Activated CD4-positive, alpha-beta T cell treated with anti-CD3 and anti-CD28 coated beads for 1 hour (primary cell): Measurements from ENCODE around the gene MYPN.

Source experiments
- DNase-seq: peaks from one replicate; pipeline ENCODE4 v3.0.0-alpha.2; 2020

Gene MYPN

GRCh38 chr10:68092512-68092911, 16.8 kb upstream of the MYPN start:
- no peak for DNase-seq

DNA sequence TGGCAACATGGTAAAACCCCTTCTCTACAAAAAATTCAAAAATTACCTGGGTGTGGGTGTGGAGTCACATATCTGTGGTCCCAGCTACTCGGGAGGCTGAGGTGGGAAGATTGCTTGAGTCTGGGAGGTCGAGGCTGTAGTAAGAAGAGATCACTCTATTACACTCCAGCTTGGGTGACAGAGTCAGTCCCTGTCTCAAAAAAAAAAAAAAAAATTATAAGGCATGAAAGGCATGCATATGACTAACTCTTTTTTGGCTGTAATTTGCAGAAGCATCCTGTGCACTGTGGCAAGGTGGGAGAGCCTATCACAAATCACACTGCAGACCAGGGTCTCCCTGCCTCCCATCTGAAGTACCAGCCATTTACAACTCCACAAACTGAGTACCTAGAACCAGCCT, 14.1 kb upstream of the MYPN start:
- no peak for DNase-seq

DNA sequence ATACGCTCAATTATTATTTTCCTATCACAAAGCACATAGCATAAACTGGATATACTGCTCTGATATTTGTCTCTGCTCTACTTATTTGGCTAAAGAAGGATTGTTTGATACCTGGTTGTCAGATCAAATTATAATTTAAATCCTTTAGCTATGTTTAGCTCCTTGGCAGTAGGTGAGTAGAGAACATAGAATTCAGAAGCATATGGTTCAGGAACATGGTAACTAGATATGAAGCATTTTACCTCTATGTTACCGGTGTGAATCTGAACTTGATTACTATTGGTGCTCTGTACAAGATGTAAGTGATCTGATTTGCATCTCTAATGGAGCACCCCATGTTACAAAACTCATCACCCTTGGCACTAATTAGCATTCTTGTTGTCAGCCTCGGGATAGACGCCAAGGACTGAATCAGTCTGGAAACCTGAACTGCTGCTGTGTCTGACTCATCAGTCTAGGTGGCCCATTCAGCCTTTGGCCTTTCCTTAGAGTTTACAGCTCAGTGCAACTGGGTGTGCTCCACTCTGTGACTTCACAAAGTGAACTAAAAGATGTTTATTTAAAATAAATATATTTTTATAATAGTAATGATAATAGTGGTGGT, 12.3 kb upstream of the MYPN start:
- no peak for DNase-seq

DNA sequence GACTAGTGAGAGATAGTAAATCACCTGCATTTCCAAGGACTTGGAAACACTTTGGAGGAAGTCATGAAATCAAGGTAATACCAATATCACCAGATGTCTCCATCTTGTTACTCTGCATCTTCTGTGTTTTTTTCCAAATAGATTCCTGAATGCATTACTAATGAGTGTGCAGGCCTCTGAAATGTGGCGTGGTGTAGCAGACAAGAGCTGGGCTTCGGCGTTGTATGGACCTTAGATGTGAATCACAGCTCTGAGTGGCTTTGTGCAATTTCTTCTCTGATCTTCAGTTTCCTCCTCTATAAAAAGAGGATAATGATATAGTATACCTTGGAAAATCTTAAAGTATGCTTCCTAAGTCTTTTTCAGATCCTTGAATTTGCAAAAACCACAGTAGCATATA, 9.6 kb upstream of the MYPN start:
- no peak for DNase-seq

DNA sequence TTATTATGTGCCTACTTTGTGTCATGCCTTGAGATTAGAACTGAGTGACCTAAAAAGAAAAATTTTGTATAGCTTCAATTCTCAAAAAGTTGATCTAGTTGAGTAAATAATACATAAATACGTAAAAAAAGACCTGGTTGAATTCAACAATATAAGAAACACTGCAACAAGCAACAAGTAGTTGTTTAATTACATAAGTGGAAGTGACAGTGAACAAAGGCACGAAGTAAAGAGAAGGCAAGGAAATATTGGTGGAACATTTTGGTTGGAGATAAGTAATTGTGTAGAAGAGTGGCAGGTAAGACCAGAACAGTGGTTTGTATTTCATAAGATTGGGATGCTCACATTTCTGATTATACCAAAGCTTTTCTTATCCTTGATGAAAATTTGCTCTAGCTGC, 8.2 kb upstream of the MYPN start:
- DNase-seq = no peak

DNA sequence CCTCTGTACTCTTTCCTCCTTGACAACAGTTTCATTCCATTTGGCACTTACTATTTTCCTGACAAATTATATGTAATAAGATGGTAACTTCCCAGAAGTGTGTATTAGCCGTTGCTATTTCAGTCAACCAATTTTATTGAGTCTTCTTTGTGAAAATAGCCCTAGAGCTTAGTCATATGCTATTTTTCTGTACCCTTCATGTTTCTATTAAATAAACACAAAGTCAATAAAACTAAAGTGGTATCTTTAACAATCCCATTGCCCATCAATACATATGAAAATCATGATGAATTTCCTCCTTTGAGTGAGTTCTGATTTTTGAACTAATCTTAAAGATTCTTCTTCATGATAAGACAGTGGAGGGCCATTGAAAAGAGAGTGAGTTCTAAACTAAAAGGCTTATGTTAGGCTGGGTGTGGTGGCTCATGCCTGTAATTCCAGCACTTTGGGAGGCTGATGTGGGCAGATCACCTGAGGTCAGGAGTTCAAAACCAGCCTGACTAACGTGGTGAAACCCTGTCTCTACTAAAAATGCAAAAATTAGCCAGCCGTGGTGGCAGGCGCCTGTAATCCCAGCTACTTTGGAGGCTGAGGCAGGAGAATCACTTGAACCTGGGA, 5.9 kb upstream of the MYPN start:
- no peak for DNase-seq

DNA sequence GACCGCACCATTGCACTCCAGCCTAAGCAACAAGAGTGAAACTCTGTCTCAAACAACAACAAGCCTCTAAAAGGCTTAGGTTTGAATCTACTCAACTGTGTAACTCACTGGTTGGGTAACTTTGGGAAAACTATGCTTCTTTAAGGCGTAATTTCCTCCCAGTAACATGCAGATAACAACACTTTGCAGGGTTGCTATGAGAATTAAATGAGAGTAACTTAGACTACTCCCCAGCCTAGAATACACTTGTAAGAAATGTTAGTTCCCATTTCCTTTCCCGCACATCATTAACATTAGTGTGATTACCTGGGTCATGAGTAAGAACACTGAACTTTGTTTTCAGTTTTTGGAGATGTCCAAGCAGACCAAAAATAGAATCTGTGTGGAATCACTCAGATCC, 5.4 kb upstream of the MYPN start:
- no peak for DNase-seq

DNA sequence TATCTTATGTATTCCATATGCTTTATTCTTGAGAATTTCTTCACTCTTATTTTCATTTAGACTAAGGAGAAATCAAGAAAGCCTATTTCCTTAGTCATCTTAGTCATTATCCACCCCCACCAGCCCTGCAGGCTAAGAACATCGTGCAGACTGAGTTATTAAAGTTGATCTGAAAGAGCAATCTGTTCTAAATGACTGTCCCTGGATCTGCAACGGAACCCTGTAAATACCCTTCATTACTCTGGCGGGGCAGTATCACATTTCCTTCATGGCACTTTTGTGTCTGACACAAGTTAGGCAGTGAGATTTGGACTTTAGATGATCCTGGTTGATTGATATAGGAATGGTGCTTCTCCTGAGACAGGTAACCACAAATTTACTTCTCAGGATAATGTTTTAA, 3.5 kb upstream of the MYPN start:
- DNase-seq = no peak

- no peak for DNase-seq
Observed at GRCh38 chr10:68106656-68107055, 2.6 kb upstream of the MYPN start.

- no peak for DNase-seq
Observed at GRCh38 chr10:68107651-68108050, 1.6 kb upstream of the MYPN start.

DNA sequence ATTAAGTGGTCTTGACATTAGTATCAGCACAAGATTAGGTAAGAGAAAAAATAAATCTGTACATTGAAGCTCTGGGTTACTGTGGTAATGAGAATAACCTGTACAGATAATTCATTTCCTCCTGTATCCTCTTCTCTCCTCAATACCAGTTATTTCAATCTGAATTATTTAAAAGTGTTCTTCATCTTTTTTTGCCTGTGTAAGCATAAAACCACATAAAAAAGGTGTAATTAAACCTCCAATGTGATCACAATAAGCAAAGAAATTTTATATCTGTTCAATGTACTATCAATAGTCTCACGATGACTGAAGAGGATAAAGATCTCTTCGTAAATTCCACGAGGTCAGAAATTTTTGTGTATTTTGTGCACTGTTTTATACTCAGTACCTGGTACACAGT, 1.2 kb upstream of the MYPN start:
- no peak for DNase-seq

- no peak for DNase-seq
Observed at GRCh38 chr10:68108653-68109052, 635 bp upstream of the MYPN start.

GRCh38 chr10:68110027-68110426, 739 bp downstream of the MYPN start:
- no peak for DNase-seq

GRCh38 chr10:68111584-68111983, 2.3 kb downstream of the MYPN start:
- DNase-seq = no peak

- no peak for DNase-seq
Observed at GRCh38 chr10:68112837-68113236, 3.5 kb downstream of the MYPN start.

DNA sequence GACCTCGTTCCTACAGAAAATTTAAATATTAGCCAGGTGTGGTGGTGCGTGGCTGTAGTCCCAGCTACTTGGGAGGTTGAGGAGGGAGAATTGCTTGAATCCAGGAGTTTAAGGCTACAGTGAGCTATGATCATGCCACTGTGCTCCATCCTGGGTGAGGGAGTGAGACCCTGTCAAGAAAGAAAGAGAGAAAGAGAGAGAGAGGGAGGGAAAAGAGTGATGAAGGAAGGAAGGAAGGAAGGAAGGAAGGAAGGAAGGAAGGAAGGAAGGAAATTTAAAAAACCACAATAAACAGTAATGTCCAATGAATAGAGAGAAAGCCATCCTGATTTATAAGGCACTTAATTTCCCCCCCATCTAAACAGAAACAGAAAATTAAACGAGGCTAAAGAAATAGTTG, 9.4 kb downstream of the MYPN start:
- DNase-seq = no peak

DNA sequence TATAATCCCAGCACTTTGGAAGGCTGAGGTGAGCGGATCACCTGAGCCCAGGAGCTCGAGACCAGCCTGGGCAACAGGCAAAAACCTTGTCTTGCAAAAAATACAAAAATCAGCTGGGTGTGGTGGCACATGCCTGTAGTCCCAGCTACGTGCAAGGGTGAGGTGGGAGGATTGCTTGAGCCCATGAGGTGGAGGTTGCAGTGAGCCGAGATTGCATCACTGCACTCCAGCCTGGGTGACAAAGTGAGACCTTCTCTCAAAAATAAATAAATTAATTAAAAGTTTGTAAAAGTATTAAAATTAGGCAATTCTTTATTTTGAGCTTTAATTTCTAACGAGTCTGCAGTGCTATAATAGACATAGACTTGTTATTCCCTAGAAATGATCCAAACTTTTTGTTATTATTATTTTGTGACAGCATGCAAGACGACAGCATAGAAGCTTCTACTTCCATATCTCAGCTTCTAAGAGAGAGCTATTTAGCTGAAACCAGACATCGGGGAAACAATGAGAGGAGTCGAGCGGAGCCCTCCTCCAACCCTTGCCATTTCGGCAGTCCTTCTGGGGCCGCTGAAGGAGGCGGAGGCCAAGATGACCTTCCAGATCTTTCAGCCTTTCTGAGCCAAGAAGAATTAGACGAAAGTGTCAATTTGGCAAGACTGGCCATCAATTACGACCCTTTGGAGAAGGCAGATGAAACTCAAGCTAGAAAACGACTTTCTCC, 11.9 kb downstream of the MYPN start:
- no peak for DNase-seq

- DNase-seq = no peak
Observed at GRCh38 chr10:68121852-68122251, 12.6 kb downstream of the MYPN start.

DNA sequence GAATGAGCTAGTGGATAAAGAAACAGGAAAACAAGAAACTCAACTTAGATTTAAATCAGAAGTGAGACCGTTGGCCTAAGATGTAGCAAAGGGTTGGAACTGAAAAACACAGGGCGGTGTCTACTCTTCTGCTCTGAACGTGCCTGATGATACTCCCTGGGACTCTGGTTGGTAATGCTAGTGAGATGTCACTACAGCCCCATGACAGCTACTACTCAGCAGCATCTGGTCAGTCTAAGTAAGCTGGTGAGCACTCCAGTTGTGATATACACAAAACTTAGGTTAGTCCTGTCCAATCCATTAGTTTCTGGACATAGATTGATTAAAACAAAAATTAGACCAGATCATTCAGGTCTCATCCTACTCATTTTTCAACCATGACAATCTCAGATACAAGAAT, 15.4 kb downstream of the MYPN start:
- DNase-seq = no peak

DNA sequence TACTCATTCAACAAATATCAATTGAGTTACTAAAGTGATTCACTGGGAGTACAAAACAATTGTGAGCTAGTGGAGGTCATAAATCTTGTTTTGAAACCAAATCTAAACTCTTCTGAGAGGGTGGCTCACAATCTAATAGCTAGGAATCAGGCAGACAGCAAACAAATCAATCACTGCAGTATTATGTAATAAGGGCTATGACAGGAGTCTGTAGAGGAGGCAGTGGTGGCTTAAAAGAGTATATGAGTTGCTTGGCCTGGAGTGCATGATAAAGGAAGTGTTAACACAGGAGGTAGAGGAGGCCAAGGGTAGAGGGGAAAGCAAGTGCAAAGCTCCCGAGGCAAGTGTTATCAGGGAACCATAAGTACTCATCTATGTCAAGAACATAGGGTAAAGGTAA, 16.5 kb downstream of the MYPN start:
- no peak for DNase-seq

DNA sequence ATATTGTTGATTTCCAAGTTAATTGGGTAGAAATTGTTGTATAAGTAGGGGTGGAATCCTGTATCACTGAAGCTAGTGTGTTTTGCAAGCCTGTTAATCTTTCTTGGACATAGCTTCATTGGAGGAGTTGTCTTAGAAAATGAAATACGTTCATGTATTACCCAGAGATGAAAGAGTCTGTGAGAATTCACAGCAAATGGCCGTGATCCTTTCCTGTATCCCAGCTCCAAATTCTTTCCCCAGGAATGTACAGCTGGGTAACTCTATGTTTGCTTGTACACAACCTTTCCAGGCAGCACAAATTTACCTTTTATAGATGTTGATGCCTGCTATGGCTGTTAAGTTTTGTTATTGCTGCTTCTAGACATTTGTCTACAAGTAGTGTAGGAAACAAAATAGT, 18.7 kb downstream of the MYPN start:
- DNase-seq = no peak

DNA sequence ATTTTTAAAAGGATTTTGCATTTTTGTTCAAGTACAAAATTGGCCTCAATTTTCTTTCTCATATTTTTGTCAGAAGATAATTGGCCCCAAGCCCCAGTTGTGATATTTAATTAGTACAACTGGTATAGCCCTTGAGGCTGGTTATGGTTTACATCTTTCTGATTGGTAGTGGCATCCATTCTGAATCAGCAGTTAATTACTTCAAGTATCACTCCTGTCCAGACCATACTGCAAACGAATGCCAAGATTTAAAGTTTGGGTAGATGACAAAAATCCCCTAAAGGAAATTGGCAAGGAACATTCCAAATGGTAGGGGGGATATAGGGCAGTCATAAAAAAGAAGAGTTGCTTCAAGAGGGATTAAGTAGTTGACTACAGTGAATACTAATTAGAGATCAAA, 23.1 kb downstream of the MYPN start:
- no peak for DNase-seq

DNA sequence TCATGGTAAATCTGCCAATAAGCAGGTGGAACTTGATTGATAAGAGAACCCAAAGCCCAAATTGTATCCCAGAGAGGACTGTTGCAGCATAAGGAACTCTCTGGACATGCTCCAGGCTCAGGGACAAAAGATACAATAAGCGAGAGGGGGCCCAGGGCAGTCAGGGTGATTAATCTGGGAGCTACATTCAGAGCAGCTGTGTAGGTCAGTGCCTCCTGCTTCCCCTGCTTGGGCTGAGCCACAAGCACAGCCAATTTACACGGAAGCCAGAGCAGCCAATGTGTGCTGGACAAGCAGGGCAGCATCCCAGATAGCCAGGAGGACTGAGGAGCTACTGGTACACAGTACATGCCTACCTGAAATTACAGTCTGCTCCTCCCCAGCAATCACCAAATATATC, 24.2 kb downstream of the MYPN start:
- no peak for DNase-seq

- no peak for DNase-seq
Observed at GRCh38 chr10:68135362-68135761, 26.1 kb downstream of the MYPN start.
